ENCODE results near the gene CENPT.

The CENPT gene

DNA sequence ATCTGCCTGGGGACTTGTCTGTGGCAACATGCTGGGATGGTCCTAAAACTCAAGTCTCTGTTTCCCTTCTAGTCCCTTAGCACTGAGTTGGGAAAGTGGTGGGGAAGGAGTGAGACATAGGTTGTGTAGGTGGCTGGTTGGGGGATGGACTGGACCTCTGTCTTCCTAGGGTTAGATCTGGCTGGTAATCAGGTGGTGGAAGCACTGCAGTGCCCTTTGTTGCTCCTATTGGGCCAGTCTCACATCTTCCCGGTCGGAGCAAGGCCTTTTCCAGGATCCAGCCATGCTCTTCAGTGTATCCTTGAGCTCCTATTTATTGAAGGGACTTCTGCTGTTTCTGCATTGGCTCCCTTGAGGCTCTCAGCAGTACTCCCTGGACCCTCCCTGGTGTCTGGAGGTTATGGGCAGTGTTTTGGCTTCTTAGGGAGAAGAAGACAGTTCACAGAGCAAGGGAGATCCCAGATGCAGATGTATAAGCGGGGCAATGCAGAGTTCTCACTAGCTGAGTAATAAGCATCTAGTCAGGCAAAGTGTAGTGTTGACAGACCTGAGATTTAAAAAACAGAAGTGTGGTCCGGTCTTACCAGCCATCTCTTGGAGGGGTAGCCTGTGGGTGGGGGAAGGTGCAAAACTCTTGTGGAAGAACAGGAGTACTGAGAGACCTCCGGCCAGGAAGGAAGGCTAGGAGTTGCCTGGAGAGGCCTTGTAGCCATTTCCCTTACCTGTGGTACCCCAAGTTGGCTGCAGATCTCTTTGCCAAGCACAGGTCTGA, 2.0 kb downstream of the CENPT start:
- TF ChIP-seq ZFX (IDR thresholded peaks at IDR 0.05): no peak
- TF ChIP-seq CTCF (conservative IDR thresholded peaks at IDR 0.05): no peak
- peak overlapping the region; percentile 95 for H3K27ac ChIP-seq

DNA sequence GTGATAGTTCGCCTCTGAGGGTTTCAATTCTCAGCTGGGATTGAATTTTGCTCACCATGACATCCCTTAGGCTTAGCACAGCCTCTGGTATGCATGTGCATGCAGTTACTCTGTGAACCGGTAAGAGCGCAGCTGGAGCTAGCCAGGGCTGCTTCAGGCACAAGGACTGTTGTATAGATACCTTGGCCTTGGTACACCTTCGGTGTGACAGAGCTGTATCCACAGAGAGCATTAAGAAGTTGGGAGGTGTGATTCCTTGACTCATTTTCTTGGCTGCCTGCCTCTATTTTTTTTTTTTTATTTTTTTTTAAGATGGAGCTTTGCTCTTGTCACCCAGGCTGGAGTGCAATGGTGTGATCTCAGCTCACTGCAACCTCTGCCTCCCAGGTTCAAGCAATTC, 3.0 kb downstream of the CENPT start:
- no peak overlapping the region for H3K27ac ChIP-seq
- TF ChIP-seq CTCF (conservative IDR thresholded peaks at IDR 0.05) (no peak), ZFX (IDR thresholded peaks at IDR 0.05) (no peak)

DNA sequence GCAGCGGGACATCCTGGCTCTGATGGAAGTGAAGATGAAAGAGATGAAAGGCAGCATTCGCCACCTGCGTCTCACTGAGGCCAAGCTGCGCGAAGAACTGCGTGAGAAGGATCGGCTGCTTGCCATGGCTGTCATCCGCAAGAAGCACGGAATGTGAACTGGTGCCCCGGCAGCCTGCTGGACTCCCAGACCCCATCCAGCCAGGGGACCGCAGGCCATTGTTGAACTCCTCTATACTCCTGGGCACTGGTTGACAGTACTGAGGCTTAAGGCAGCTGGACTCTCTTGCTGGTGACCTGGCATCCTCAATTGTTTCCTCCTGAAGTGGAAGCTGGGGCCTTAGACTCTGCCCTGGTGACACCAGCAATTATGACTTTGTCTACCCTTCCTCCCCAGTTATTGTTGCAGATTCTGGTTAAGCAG, 4.1 kb downstream of the CENPT start:
- no peak; the same call in 1 of the 2 replicates for TF ChIP-seq CTCF (conservative IDR thresholded peaks at IDR 0.05)
- no peak for TF ChIP-seq ZFX (IDR thresholded peaks at IDR 0.05)
- peak overlapping the region; percentile 98 for H3K27ac ChIP-seq

DNA sequence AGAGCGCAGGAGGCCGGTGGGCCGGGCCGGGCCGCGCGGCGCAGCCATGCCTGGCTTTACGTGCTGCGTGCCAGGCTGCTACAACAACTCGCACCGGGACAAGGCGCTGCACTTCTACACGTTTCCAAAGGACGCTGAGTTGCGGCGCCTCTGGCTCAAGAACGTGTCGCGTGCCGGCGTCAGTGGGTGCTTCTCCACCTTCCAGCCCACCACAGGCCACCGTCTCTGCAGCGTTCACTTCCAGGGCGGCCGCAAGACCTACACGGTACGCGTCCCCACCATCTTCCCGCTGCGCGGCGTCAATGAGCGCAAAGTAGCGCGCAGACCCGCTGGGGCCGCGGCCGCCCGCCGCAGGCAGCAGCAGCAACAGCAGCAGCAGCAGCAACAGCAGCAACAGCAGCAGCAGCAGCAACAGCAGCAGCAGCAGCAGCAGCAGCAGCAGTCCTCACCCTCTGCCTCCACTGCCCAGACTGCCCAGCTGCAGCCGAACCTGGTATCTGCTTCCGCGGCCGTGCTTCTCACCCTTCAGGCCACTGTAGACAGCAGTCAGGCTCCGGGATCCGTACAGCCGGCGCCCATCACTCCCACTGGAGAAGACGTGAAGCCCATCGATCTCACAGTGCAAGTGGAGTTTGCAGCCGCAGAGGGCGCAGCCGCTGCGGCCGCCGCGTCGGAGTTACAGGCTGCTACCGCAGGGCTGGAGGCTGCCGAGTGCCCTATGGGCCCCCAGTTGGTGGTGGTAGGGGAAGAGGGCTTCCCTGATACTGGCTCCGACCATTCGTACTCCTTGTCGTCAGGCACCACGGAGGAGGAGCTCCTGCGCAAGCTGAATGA, 4.8 kb downstream of the CENPT start:
- H3K27ac ChIP-seq: peak overlapping the region; percentile 98
- TF ChIP-seq CTCF (conservative IDR thresholded peaks at IDR 0.05) (no peak; the same call in 1 of the 2 replicates), ZFX (IDR thresholded peaks at IDR 0.05) (peak; percentile 78)

DNA sequence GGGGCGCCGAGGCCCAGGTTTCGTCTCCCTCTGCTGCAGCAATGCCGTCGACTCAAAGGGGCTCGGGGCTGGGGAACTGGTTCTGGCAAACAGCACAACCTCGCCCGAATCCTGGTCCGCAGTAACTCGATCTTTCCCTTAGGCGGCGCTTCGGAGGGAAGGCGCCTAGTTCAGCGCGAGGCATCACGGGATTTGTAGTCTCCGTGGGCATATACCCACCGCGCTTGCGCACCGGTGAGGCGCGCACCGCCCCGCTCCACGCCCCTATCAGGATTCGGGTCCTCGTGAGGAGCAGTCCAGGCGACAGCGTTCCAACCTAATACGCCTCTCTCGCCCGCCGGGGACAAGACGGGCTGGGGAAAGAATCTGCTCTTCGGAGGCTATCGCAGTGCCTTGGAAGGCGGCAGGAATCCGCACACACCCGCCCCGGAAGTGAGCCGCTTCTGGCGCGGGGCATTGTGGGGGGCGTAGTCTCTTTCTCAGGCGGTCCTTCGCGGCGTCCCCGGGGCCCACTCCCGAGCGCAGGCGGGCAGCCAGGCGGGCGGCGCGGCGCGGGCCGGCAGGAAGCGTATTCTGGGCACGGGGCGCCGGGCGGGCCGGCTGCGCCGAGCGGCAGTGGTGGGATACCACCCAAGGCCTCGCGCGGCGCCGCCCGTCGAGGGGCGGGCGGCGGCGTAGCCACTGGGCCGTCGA, 5.5 kb downstream of the CENPT start, which contains the start of gene THAP11:
Gene THAP11 (plus strand): TSS at position 505 of the 693 bp plus-strand sequence. CDS start 235 bp downstream, outside the sequence.
- TF ChIP-seq ZFX (IDR thresholded peaks at IDR 0.05) (peak; percentile 97), CTCF (conservative IDR thresholded peaks at IDR 0.05) (peak; percentile 91)
- peak within 1 kb of the TSS; percentile 98 for H3K27ac ChIP-seq

- TF ChIP-seq ZFX (IDR thresholded peaks at IDR 0.05) (no peak), CTCF (conservative IDR thresholded peaks at IDR 0.05) (no peak)
- H3K27ac ChIP-seq: peak overlapping the region; percentile 98
These were observed 6.2 kb downstream of the CENPT start for GRCh38 chr16:67841198-67841815.

Measured in C4-2B (cell line).